Chondrocyte (in vitro differentiated cells): Measurements from ENCODE around the gene ZKSCAN5. TPM values are rescaled to one million over a fixed set of nuclear protein-coding genes. Genes with fewer than 3 reads are reported as not detected.
A peak's percentile ranks its signal among the peaks of the same experiment; 100 is the strongest.

Experiments
- DNase-seq: peaks from one replicate; pipeline ENCODE4 v3.0.0; 2021; ENCODE audit warnings: mixed read lengths, low spot score
- H3K27ac Mint-ChIP-seq: one replicate; pipeline ENCODE4 v1.8.0; 2021; ENCODE audit warnings: mild to moderate bottlenecking, moderate library complexity, mixed read lengths; ENCODE audit not compliant: unreplicated experiment
- H3K27me3 Mint-ChIP-seq: 2 replicates; pipeline ENCODE4 v1.8.0; 2021; ENCODE audit warnings: low read depth, mixed read lengths
- H3K36me3 Mint-ChIP-seq: 2 replicates; pipeline ENCODE4 v1.8.0; 2021; ENCODE audit warnings: low read depth, mixed read lengths
- H3K4me1 Mint-ChIP-seq: 2 replicates; pipeline ENCODE4 v1.8.0; 2021; ENCODE audit warnings: low read depth, mild to moderate bottlenecking, mixed read lengths
- H3K4me3 Mint-ChIP-seq: one replicate; pipeline ENCODE4 v1.8.0; 2021; ENCODE audit warnings: mild to moderate bottlenecking, moderate library complexity, mixed read lengths; ENCODE audit not compliant: unreplicated experiment
- H3K9me3 Mint-ChIP-seq: 2 replicates; pipeline ENCODE4 v1.8.0; 2021; ENCODE audit warnings: low read depth, mixed read lengths
- total RNA-seq: library from RNA; stranded (reverse); gene quantifications from 3 replicates; pipeline ENCODE4 v1.2.1, GENCODE V29; 2021
- TF ChIP-seq, protein P1 (sequence below): fragments of 200-600 bp; sonication (generic); IDR thresholded peaks from 2 replicates; pipeline ENCODE4 v1.5.0; 2021; ENCODE audit warnings: antibody characterized with exemption, mild to moderate bottlenecking, moderate library complexity

ZKSCAN5 gene
- total RNA-seq, 1 donor from 2014 or later, result 12.4 TPM

DNA sequence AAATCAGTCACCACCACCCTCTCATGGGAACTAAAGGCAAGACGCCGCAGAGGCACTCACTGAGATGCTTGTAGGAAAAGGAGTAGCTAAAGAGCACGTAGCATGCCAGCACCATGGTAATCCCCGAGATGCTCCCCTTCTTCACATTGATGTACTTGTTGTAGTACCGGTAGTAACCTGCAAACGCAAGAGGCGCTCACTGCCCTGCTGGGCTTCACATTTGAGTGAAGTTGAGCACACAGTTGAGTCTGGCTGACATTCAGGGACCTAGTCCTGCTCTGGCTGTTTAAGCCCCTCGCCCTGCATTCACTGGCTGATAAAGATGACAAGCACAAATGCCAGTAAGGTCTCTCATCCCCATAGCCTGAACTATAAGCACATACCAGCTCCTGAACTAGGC, 45.4 kb upstream of the ZKSCAN5 start:
- Mint-ChIP-seq H3K27ac (peak overlapping the region; percentile 46), H3K9me3 (no peaks in the 10 kb centered on the region), H3K4me3 (no peak overlapping the region), H3K4me1 (peaks cover 15% of the 10 kb centered on the region), H3K27me3 (no peaks in the 10 kb centered on the region), H3K36me3 (peaks cover 11% of the 10 kb centered on the region)
- no peak for DNase-seq
- TF ChIP-seq, protein P1, sequence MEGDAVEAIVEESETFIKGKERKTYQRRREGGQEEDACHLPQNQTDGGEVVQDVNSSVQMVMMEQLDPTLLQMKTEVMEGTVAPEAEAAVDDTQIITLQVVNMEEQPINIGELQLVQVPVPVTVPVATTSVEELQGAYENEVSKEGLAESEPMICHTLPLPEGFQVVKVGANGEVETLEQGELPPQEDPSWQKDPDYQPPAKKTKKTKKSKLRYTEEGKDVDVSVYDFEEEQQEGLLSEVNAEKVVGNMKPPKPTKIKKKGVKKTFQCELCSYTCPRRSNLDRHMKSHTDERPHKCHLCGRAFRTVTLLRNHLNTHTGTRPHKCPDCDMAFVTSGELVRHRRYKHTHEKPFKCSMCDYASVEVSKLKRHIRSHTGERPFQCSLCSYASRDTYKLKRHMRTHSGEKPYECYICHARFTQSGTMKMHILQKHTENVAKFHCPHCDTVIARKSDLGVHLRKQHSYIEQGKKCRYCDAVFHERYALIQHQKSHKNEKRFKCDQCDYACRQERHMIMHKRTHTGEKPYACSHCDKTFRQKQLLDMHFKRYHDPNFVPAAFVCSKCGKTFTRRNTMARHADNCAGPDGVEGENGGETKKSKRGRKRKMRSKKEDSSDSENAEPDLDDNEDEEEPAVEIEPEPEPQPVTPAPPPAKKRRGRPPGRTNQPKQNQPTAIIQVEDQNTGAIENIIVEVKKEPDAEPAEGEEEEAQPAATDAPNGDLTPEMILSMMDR, result peak; percentile 62

DNA sequence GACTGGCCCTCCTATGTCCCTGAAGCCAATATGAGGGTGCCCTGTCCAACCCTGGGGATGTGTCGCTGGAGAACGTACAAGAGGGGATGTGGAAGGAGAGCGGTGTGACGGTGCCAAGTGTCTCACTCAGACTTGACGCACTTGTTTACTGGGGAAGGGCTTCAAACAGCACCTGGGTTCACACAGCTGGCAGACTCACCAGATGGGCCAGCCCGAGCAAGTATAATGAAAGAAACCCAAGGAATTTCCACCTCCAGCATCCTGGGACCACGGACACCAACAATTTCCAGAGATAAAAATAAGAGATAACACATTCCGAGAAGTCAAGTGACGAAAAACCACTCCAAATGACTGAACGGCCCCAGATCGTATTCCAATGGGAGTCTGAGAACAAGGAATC, 43.8 kb upstream of the ZKSCAN5 start:
- Mint-ChIP-seq H3K27me3 (no peaks in the 10 kb centered on the region), H3K4me1 (peaks cover 28% of the 10 kb centered on the region), H3K36me3 (peaks cover 12% of the 10 kb centered on the region), H3K27ac (no peak overlapping the region), H3K4me3 (no peak overlapping the region), H3K9me3 (no peaks in the 10 kb centered on the region)
- DNase-seq, result no peak
- TF ChIP-seq, protein P1, result no peak

DNA sequence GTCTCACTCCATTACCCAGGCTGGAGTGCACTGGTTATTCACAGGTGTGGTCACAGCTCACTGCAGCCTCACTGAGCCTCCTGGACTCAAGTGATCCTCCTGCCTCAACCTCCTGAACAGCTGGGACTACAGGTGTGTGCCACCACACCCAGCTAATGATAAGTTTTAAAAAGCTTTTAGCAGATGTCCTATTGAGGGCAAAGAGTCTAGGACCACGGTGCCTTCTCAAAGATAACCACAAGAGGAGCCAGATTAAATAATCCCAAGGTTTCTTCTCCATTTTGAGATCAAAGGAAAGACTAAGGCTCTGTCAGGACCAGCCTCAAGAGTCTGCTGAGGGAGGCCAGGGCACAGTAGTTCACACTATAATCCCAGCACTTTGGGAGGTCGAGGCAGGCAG, 43.2 kb upstream of the ZKSCAN5 start:
- Mint-ChIP-seq H3K27ac (no peak overlapping the region), H3K4me1 (peaks cover 31% of the 10 kb centered on the region), H3K36me3 (peaks cover 12% of the 10 kb centered on the region), H3K27me3 (no peaks in the 10 kb centered on the region), H3K4me3 (no peak overlapping the region), H3K9me3 (no peaks in the 10 kb centered on the region)
- TF ChIP-seq, protein P1, result no peak
- no peak for DNase-seq

DNA sequence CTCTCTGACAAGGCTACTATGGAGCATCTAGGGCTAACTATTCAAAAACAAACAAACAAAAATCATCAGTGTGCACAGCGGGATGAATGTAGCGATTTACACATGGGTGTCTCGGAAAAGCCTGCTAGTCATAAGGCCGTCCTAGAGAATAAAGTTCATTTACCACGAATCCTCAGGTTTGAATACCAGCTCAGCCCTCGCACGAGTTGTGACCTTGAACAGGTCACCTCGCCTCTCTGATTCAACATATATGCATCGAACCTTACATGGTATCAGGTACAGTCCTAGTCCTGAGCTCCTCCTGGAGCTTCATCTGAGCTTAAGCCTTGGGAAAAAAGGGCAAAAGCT, 39.1 kb upstream of the ZKSCAN5 start:
- TF ChIP-seq, protein P1, result no peak
- Mint-ChIP-seq H3K9me3 (no peaks in the 10 kb centered on the region), H3K27ac (peak overlapping the region; percentile 93), H3K27me3 (no peaks in the 10 kb centered on the region), H3K4me1 (peaks cover 33% of the 10 kb centered on the region), H3K36me3 (peaks cover 8% of the 10 kb centered on the region), H3K4me3 (peak overlapping the region; percentile 81)
- DNase-seq, result no peak

DNA sequence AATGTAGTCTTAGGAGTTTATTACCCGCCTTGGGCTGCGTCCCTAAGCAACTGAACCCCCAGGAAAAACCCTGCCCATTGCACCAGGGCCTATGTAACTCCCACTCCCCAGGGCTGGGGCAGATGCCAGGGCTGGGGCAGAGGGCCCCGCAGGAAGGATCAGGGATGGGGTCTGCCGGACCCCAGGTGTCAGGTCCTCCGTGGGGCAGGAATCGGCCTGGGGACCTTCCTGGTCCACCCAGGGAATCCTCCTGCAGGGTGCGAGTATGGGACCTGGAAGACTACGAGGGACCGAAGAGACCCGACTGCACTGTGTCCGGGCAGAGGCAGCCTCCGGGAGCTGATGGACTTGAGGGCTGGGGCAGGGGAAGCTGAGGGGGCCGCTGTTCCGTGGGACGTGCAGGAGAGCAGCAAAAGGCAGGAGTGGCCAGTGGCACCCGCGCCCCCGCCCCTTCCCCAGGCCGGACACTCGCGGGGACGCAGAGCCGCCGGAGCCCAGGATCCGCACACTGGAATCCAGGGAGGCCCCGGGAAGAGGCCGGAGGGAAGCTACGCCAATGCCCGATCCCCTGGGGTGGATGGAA, 36.0 kb upstream of the ZKSCAN5 start:
- H3K27me3 Mint-ChIP-seq, result no peaks in the 10 kb centered on the region
- no peak overlapping the region for H3K27ac Mint-ChIP-seq
- TF ChIP-seq, protein P1, result no peak
- H3K36me3 Mint-ChIP-seq, result peaks cover 6% of the 10 kb centered on the region
- no peaks in the 10 kb centered on the region for H3K9me3 Mint-ChIP-seq
- no peak overlapping the region for H3K4me3 Mint-ChIP-seq
- peaks cover 35% of the 10 kb centered on the region for H3K4me1 Mint-ChIP-seq
- no peak for DNase-seq
